NCI-H510A (cell line): ENCODE data around the gene MARCHF3.
"Not testable (repeated sequence)": the region's sequence is repeated elsewhere in the genome, so short reads cannot be mapped to it uniquely, and the experiment has no call there.

Source experiments
- DNase-seq: peaks from one replicate; lab custom pipeline; 2025; lab: John Stamatoyannopoulos, UW

The MARCHF3 gene

GRCh38 chr5:127046343-127047072, 16.1 kb upstream of the MARCHF3 start:
- DNase-seq, result no peak

GRCh38 chr5:127042593-127042992, 12.2 kb upstream of the MARCHF3 start:
- no peak for DNase-seq

- DNase-seq, result no peak
Measured at GRCh38 chr5:127041571-127041970, 11.2 kb upstream of the MARCHF3 start.

- no peak for DNase-seq
Measured at GRCh38 chr5:127040796-127041520, 10.6 kb upstream of the MARCHF3 start.

GRCh38 chr5:127038550-127038949, 8.2 kb upstream of the MARCHF3 start:
- DNase-seq, result no peak

GRCh38 chr5:127031863-127032232, 1.5 kb upstream of the MARCHF3 start:
- DNase-seq, result no peak

- DNase-seq, result no peak
Measured at GRCh38 chr5:127031147-127031862, 947 bp upstream of the MARCHF3 start.

GRCh38 chr5:127029581-127030258, 638 bp downstream of the MARCHF3 start:
- peak; percentile 53 for DNase-seq

- no peak for DNase-seq
Measured at GRCh38 chr5:127028822-127029457, 1.4 kb downstream of the MARCHF3 start.

GRCh38 chr5:127027539-127027938, 2.8 kb downstream of the MARCHF3 start:
- DNase-seq, result no peak

- no peak for DNase-seq
Measured at GRCh38 chr5:127026166-127026565, 4.2 kb downstream of the MARCHF3 start.

- DNase-seq, result no peak
Measured at GRCh38 chr5:127025467-127025866, 4.9 kb downstream of the MARCHF3 start.

- no peak for DNase-seq
Measured at GRCh38 chr5:127024821-127025220, 5.5 kb downstream of the MARCHF3 start.

- DNase-seq, result not testable (repeated sequence)
Measured at GRCh38 chr5:127023552-127024191, 6.7 kb downstream of the MARCHF3 start.

- no peak for DNase-seq
Measured at GRCh38 chr5:127022846-127023245, 7.5 kb downstream of the MARCHF3 start.

- no peak for DNase-seq
Measured at GRCh38 chr5:127019928-127020327, 10.4 kb downstream of the MARCHF3 start.

GRCh38 chr5:127016722-127017121, 13.6 kb downstream of the MARCHF3 start:
- DNase-seq, result not testable (repeated sequence)

- DNase-seq, result no peak
Measured at GRCh38 chr5:127015716-127016115, 14.6 kb downstream of the MARCHF3 start.

GRCh38 chr5:127014573-127014972, 15.8 kb downstream of the MARCHF3 start:
- no peak for DNase-seq

- DNase-seq, result no peak
Measured at GRCh38 chr5:127013407-127013806, 17.0 kb downstream of the MARCHF3 start.

GRCh38 chr5:127012916-127013315, 17.4 kb downstream of the MARCHF3 start:
- no peak for DNase-seq
